HG03378 (cell line): ENCODE data around the gene WDR26.
"Not testable (repeated sequence)": the region's sequence is repeated elsewhere in the genome, so short reads cannot be mapped to it uniquely, and the experiment has no call there.

ENCODE experiments used
- ATAC-seq: cut with Tn5 transposase; IDR thresholded peaks from one replicate; pipeline ENCODE4 v1.9.1; 2021; ENCODE audit warnings: mild to moderate bottlenecking, moderate library complexity; ENCODE audit not compliant: unreplicated experiment

Gene WDR26

DNA sequence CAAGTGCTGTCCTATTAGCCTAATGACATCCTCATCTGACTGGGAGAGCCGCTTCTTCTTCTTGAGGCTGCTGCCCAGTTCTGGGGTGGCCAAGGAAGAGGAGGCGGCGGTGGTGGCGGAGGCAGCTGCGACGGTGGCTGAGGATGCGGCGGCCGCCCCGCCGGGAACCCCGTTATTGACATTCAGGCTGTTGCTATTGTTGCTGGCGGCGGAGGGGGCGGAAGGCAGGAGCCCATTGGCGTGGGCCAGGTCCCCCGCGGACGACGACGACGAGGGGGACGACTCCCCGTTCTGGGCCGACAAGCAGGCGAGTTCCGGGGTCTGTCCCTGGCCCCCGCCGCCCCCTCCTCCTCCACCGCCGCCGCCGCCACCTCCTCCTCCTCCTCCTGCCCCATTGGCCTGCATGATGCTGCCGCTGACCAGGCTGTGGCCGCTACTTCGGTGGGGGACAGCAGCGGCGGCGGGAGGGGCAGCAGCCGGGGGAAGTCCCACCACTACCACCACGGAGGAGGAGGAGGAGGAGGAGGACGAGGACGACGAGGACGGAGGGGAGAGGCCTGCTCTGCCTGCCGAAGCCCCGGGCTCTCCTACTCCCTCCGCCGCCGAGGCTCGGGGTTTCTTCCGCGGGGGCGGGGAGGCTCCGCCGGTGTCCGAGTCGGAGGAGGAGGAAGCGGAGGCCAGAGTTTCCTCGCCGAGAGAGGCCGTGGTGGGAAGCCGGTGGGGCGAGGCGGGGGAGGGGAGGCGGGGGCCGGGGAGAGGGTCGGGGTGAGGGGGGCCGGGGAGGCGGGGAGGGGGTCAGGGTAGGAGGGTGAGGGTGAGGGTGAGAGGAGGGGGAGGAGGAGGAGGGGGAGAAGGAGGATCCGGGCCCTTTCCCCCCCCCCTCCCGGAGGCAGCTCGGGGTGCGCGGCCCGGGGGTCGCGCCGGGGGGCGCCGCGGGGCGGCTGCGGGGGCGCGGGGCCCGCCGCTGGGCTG, 610 bp downstream of the WDR26 start:
- no peak for ATAC-seq

DNA sequence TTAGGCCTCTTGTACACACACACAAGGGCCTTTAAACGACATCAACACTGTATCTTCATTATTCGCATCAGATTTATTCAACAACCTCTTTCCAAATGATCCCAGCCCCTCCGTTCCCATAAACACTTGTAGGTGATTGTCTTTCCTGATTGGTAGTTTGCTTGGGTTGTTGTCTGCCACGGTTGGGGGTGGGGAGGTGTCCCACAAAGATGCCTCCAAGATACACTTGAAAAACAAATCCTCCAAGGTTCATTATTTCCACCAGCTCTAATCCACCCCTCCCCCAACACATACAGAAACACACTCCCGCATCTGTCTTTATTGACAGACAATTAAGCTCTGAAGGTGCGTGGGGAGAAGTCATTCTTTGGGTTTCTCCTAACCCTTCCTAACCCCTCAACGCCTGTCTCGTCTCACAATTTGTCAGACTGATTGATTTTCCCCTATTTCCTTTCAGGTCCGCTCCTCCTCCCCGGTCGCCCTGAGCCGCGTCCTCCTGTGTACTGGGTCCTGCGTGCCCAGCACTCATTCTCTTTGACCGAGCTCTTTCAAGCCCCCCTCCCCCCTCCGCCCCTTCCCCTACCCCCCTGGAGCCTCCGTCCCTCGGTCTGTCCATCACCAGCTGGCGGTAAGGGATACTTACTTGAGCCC, 1.4 kb downstream of the WDR26 start:
- no peak for ATAC-seq

DNA sequence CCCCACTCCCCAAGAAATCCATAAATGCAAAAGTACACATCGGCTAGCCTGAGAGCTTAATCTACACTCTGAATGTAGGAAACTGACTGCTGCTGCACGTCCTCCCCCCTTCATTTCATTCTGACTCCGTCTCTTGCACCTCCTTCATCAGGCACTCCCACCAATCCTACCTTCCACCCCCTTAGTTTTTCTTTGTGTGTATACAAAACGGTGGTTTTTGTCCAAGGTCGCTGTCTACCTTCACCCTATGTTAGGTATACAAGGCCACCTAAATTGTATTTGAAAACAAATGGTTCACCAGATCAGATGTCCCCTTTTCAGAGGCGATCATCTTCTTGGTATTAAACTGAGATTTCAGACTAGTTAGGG, 1.9 kb downstream of the WDR26 start:
- ATAC-seq = no peak

DNA sequence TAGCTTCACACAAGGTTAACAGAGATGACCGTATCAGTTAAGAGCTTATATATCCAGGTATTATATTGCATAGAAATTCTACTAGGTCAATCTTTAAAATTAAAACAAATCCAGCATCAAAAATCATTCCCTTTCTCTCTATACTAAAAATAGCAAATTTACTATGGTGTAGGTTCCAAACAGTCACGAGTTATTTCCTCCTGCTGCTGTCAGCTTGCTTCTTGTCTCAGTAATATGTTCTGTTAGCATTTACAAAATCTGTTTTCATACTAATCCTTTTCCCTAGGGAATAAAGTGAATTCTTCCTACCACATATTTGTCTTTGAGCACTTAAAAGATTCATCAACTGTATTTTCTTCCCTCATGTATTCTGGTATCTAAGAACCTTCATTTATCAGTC, 2.5 kb downstream of the WDR26 start:
- ATAC-seq = no peak

DNA sequence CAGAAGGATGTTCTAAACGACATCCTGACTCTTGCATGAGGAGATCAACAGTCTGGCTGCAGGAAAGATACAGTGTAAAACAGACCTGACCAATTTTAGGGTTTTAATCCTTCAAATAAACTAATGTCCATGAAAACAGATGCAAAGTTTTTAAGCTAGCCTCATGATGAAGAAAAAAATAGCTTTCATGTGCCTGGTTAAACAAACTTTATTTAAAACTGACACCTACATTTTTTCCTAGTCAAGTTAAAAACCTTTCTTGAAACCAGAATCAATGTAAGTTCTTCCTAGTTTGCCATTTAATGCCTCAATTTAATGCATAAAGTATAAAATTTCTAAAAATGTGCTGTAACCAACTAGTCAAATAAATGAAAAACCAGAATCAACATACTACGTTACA, 2.9 kb downstream of the WDR26 start:
- ATAC-seq = no peak

DNA sequence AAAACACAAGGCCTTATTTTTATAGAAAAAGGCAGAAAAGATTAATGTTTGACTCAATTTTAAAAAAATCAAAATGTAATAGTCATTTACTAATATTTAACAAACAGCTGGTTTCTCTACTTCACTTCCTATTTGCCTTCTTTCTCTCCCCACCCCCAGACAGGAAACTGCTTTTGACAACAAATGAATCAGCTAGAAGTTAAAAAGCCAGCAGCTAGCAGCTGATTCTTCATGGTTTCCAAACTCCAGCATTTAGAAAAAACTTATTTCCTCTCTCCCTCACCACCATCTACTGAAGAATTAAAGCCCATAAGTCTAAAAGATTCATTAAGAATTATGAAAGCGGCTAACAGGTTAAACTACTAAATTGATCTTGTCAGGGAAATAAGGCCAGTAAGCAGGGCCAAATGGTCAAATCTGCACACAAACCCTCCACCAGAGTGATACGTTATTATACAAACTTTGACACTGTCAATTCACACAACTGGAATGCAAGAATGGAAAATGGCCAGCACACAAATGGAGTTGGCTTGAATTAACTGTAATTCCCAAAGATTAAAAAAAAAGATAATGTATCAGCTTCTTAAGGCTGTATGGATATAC, 4.0 kb downstream of the WDR26 start:
- ATAC-seq = peak; percentile 42

DNA sequence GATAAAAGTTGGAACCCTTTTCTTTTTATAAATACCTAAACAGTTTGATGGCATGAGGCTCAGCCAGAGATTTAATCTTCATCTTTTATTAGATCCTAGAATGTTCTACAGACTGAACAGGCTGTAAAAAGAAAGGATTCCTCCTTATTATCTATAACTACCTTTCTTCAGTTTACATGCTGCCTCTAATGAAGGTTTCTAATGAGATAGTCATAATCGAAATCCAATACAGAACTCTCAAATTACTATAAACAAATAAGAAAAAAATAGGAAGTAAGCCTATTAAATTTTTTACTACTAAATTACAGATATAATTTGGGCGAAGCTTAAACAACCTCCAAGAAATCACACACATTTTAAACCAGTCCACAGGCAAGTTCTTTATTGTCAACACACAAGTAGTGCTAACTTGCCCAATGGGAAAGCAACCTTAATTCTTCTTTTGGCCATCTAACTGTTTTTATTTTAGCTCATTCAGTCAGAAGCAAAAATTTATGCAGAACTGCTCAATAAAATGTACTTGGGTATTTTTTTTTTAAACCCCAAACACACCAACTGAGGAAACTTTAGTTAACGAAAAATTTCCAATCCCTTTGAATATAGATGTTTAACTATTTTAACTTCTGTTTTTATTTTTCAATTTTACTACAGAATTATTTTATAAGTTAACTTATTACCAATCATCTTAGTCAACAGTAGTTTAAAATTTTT, 4.8 kb downstream of the WDR26 start:
- no peak for ATAC-seq

DNA sequence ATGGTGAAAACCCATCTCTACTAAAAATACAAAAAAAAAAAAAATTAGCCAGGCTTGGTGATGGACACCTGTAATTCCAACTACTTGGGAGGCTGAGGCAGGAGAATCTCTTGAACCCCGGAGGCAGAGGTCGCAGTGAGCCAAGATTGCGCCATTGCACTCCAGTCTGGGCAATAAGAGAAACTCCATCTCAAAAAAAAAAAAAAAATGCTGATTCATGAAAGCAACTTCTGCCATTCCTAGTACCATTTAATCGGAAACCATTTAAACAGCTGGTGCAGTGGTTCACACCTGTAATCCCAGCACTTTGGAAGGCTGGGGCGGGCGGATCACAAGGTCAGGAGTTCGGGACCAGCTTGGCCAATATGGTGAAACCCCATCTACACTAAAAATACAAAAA, 5.9 kb downstream of the WDR26 start:
- not testable (repeated sequence) for ATAC-seq

DNA sequence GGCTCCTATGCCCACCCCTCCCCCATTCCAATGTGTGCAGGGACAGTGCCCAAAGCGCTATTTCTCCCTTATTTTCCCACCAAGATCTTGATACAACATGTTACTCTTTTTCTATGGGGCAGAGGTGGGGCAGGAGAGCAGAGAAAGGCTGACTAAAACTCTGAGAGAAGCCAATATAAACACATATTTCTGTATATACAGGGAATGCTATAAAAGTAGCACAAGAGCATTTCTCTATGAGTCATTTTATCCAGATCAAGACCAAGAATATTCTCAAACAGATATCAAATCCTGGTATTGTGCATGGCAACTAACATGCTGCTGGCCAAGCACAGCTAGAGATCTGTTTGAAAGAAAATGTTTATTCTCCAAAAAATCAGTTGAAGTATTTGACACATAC, 7.3 kb downstream of the WDR26 start:
- no peak for ATAC-seq

DNA sequence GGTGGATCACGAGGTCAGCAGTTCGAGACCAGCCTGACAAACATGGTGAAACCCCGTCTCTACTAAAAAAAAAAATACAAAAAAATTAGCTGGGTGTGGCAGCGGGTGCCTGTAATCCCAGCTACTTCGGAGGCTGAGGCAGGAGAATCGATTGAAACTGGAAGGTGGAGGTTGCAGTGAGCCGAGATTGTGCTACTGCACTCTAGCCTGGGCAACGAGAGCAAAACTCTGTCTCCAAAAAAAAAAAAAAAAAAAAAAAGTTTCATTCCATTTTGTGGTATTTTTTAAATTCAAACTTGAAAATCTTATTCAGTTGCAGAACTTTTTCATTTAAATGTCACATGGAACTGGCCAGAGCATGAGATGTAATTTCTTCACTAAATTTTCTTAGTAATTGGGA, 7.7 kb downstream of the WDR26 start:
- not testable (repeated sequence) for ATAC-seq

DNA sequence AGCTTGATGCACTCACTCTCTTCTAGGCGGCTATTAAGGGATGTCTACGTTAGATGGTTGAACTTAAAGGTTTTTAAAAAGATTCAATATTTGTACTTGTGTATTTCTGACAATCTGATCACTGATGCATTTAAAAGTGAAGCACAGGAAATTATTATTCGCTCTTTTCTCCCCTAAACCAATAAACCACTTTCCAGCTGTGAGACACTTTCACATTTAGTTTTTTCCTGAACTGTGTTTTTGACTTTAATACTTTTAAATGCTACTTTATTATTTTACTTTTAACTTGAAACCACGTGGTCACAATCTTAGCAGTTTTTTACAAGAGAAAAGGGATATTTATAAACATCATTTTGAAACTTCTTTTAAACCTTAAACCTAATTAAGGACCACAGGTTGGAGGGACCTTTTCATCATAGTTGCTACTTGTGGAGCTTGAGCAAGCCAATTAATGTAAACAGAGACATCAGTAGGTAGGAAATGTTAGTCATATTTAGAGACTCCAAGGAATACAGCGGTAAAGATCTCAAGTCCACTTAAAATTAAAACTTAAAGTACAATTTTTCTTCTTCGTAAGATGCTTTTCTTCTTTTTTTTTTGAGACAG, 9.2 kb downstream of the WDR26 start:
- no peak for ATAC-seq

DNA sequence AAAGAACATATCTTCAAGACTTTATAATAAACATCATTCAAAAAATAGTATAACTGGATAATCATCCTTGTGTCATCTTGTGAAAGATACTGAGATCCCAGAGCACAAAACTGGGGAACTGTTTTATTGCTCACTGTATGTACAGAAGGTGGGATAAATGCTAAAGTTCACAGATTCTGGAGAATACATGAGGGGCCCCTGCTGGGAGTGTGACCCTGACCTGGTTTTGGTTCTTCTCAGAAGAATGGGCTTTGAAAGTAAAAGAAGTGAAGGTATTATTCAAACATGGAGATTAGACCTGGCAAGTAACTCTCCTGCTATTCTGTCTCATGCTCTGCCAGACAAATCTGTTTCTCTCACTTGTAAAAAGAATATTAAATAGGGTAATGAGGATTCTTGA, 14.5 kb downstream of the WDR26 start:
- no peak for ATAC-seq

DNA sequence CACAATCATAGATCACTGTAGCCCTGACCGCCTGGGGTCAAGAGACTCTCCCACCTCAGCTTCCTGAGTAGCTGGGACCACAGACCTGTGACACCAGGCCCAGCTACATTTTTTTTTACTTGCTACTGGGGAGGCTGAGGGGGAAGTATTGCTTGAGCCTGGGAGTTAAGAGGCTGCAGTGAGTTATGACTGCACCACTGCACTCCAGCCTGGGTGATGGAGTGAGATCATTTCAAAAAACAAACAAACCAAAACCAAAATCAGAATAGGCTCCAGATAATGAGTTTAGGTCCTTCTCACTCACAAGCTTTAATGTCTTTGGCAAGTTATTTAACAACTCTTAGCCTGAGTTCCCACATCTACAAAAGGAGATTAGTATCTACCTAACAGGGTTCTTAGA, 22.8 kb downstream of the WDR26 start:
- ATAC-seq = no peak

DNA sequence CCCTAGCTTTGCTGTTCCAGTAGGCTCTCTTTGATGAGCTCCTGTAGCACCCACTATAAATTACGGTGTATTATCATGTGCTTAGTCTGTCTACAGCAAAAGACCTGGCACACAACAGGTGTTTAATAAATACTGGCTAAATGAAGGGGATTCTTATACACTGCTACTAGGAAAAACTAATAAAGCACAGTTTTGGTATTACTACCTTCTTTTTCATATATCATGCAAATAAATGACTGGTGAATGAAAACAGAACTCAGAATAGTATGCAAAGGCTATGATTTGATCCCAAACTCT, 26.4 kb downstream of the WDR26 start:
- ATAC-seq = no peak

DNA sequence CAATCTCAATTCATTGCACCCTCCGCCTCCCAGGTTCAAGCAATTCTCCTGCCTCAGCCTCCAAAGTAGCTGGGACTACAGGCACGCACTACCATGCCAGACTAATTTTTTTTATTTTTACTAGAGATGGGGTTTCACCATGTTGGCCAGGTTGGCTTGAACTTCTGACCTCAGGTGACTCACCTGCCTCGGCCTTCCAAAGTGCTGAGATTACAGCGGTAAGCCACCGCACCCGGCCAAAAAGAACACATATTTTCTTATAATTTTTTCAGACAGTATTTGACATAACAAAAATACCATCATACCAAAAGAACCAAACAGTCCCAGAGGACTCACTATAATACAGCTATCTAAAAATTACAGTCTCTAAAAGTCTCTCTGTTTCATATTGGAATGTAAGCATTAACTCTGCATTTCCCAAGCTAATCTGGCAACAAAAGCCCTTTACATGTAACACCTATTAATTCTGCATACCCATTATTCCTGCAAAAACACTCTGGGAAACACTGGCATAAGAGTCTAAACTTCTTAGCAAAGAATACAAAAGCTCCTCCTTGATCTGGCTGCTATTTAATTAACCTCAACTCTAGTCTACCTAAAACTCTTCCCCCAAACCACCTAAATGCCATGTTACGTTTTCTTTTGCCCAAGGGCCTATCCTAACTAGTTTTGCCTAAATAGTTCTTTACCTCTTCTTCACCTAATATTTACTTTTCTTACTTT, 26.9 kb downstream of the WDR26 start:
- no peak for ATAC-seq

DNA sequence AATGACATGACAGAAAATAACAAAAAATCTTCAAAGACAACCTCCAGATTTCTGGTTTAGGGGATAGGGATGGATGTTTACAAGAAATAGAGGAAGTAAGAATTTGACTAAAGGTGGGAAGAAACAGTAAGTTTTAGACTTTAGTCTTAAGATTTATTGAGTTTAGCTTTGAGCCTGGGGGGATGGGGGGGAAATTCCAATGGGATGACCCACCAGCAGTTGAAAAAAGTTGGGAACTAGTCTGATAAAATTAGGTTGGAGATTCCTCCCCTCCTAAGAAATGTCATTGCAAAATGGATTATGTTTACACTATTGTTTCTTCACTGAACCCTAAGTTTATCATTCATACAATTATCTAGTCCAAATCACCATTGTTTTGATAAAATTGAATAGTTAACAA, 28.4 kb downstream of the WDR26 start:
- ATAC-seq = no peak

DNA sequence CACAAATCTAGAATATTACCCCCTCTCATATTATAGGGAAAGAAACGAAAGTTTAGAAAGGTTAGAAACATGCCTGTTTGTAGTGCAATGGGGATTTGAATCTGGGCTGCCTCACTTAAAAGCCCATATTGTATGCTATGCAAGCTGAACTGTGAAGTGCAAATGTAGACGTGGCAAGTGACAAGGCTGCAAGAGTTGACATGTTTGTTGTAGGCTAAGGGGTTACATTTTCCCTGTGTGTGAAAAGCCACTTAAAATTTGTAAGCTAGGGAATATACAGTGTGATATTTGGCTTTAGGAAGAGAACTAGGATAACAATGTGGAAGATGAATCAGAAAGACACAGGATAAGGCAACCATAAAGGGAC, 29.0 kb downstream of the WDR26 start:
- no peak for ATAC-seq

DNA sequence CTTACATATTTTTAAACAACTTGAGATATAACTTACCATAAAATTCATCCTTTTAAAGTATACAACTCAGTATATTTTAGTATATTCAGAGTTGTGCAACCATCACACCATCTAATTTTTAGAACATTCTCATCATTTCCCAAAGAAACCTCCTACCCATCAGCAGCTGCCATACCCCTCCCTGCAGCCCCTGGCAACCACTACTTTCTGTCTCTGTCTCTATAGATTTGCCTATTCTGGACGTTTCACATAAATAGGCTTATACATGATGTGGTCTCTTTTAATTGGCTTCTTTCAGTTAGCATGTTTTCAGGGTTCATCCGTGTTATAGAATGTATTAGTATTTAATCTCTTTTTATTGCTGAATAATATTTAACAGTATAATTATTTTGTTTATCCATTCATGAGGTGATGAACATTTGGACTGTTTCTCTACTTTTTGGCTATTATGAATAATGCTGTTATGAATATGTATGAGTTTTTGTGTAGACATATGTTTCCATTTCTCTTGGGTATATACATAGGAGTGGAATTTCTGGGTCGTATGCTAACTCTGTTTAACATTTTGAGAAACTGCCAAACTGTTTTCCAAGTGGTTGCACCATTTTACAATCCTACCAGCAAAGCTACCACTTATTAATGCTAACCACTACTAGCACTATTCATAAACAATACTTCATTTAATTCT, 29.5 kb downstream of the WDR26 start:
- ATAC-seq = no peak

DNA sequence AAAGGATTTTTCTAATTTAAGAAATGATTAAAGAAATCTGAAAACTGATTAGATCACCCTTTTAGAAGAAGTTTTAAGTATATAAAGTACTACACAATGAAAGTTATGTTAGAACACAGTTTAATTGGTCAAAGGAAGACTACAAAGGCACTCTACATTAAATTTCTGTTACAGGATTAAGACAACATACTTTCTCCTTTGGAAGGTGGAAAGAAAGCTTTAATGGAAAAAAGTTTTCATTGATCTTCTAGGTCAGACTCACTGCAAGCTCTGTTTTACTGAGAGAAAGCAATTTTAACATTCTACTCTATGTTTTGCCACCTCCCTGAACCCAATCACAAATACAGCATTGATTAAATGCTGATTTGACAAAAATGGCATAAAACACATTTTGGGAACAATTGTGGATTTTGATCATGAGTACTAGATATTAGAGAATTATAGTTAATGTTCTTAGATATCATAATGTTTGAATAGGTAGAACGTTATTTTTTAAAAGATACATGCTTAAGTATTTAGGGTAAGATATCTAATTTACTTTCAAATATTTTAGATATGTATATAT, 32.0 kb downstream of the WDR26 start:
- no peak for ATAC-seq

DNA sequence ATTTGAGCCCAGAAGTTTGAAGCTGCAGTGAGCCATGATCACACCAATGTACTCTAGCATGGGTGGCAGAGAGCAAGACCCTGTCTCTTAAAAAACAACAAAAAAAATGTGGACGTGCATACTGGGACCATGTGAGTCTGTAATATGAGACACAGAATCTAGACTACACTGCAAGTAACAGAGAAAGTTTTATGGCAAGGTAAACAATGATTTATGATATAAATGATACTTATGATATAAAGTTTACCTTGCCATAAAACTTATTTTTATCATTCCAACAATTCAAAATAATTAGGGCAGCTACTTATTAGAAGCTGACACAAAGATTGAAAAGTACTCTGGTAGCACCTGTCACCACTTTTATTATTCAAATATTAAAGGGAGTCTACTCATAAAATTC, 34.7 kb downstream of the WDR26 start:
- ATAC-seq = no peak
